ENCODE measurements around the gene BLM. TPM values are rescaled to one million over a fixed set of nuclear protein-coding genes. Genes with fewer than 3 reads are reported as not detected.

The BLM gene
- total and polyA plus RNA-seq, 2 of the 13 experiments (the other 11 are each of a cell fraction or from before 2014, with no cell fraction given): 5.1 to 11.8 TPM

- POLR2A ChIA-PET: no interaction called here
- intact Hi-C loops (cut with micrococcal nuclease; ENCODE audit: unreplicated experiment): no loop called here
Measured at GRCh38 chr15:90789462-90789861, 72.3 kb downstream of the BLM start.

GRCh38 chr15:90790057-90790456, 72.9 kb downstream of the BLM start:
- no peaks in the 10 kb centered on the region for H3K27me3 ChIP-seq (ENCODE audit: control insufficient read depth in 1 of 2, insufficient read depth in 2 of 2, low read length in 2 of 2)
- no peak for FAIRE-seq
- CTCF ChIA-PET (ENCODE audit: low intra/inter-chr PET ratio, low total read pairs): no interaction called here
- no peak overlapping the region for H3K9ac ChIP-seq (ENCODE audit: insufficient read depth, low read depth, low read length)
- BruUV-seq (replicated peaks): no TSS peak
- no peaks in the 10 kb centered on the region for H4K20me1 ChIP-seq (ENCODE audit: insufficient read depth, low read length)
- intact Hi-C loops (cut with micrococcal nuclease; ENCODE audit: unreplicated experiment): no loop called here
- H3K79me2 ChIP-seq (ENCODE audit: insufficient read depth, low read length): no peaks in the 10 kb centered on the region
- H3K36me3 ChIP-seq (replicated peaks in 1 of 2; ENCODE audit: control insufficient read depth in 1 of 2, insufficient read depth in 2 of 2, low read length in 2 of 2): peaks cover 0 to 5% of the 10 kb centered on the region in 2 experiments; a peak in 1 of 5 replicates
- H3K4me1 ChIP-seq (ENCODE audit: insufficient read depth, low read length): peaks cover 9% of the 10 kb centered on the region
- in situ Hi-C loops (cut with HindIII; ENCODE audit: extremely low pct_ligation_motif_present, low pct_unique_long_range_greater_than_20kb): no loop called here
- no peak overlapping the region for H3K4me2 ChIP-seq (ENCODE audit: low read depth, low read length)
- no peak overlapping the region for H3K4me3 ChIP-seq (replicated peaks in 1 of 3; ENCODE audit: insufficient read depth in 1 of 3, low read depth in 2 of 3, low read length in 3 of 3)
- POLR2A ChIA-PET: no interaction called here
- 94% methylated on average over 2 of the region's 3 CpGs for WGBS (ENCODE audit: low lambda C conversion rate)
- H2AFZ ChIP-seq (ENCODE audit: low read length): no peak overlapping the region
- no peaks in the 10 kb centered on the region for H3K9me3 ChIP-seq (ENCODE audit: low read length)
- ATAC-seq: no peak
- DNase-seq (ENCODE audit: low spot score): no peak
- H3K27ac ChIP-seq (ENCODE audit: extremely low read length, insufficient read depth, low read length): no peak overlapping the region
- TF ChIP-seq MIXL1 (CRISPR knock-in tag; IDR thresholded peaks at IDR 0.05) (no peak), ZNF713 (CRISPR knock-in tag; IDR thresholded peaks at IDR 0.05) (no peak), ZNF34 (CRISPR knock-in tag; IDR thresholded peaks at IDR 0.05; ENCODE audit: borderline replicate concordance) (no peak), ZNF503 (CRISPR knock-in tag; IDR thresholded peaks at IDR 0.05) (no peak), MED13 (CRISPR knock-in tag; IDR thresholded peaks at IDR 0.05) (no peak), ZBTB7A (CRISPR knock-in tag; IDR thresholded peaks at IDR 0.05) (no peak), ZNF597 (CRISPR knock-in tag; IDR thresholded peaks at IDR 0.05) (no peak), ZNF3 (CRISPR knock-in tag; IDR thresholded peaks at IDR 0.05) (no peak), ELF3 (CRISPR knock-in tag; IDR thresholded peaks at IDR 0.05) (no peak), EZH2 (conservative IDR thresholded peaks at IDR 0.05; ENCODE audit: low read depth, low read length) (no peak)

More at GRCh38 chr15:90789462-90789861, 72.3 kb downstream of the BLM start:
- H4K20me1 ChIP-seq (ENCODE audit: insufficient read depth, low read length): no peaks in the 10 kb centered on the region
- DNase-seq (ENCODE audit: low spot score): no peak
- no peaks in the 10 kb centered on the region for H3K9me3 ChIP-seq (ENCODE audit: low read length)
- no peak overlapping the region for H2AFZ ChIP-seq (ENCODE audit: low read length)
- in situ Hi-C loops (cut with HindIII; ENCODE audit: extremely low pct_ligation_motif_present, low pct_unique_long_range_greater_than_20kb): no loop called here
- H3K9ac ChIP-seq (ENCODE audit: insufficient read depth, low read depth, low read length): no peak overlapping the region
- H3K4me2 ChIP-seq (ENCODE audit: low read depth, low read length): no peak overlapping the region
- CTCF ChIA-PET (ENCODE audit: low intra/inter-chr PET ratio, low total read pairs): no interaction called here
- 96% methylated on average over 5 of the region's 5 CpGs for WGBS (ENCODE audit: low lambda C conversion rate)
- no peak for ATAC-seq
- no TSS peak for BruUV-seq (replicated peaks)
- H3K36me3 ChIP-seq (replicated peaks in 1 of 2; ENCODE audit: control insufficient read depth in 1 of 2, insufficient read depth in 2 of 2, low read length in 2 of 2): peaks cover 0 to 5% of the 10 kb centered on the region in 2 experiments; a peak in 1 of 5 replicates
- no peaks in the 10 kb centered on the region for H3K27me3 ChIP-seq (ENCODE audit: control insufficient read depth in 1 of 2, insufficient read depth in 2 of 2, low read length in 2 of 2)
- no peak overlapping the region for H3K27ac ChIP-seq (ENCODE audit: extremely low read length, insufficient read depth, low read length)
- peaks cover 9% of the 10 kb centered on the region for H3K4me1 ChIP-seq (ENCODE audit: insufficient read depth, low read length)
- no peak overlapping the region for H3K4me3 ChIP-seq (replicated peaks in 1 of 3; ENCODE audit: insufficient read depth in 1 of 3, low read depth in 2 of 3, low read length in 3 of 3)
- no peak for FAIRE-seq
- no peaks in the 10 kb centered on the region for H3K79me2 ChIP-seq (ENCODE audit: insufficient read depth, low read length)
- TF ChIP-seq ZNF7 (CRISPR knock-in tag; IDR thresholded peaks at IDR 0.05): no peak
- no peak for TF ChIP-seq ZNF75D (CRISPR knock-in tag; IDR thresholded peaks at IDR 0.05; ENCODE audit: borderline replicate concordance)
- TF ChIP-seq SRY (CRISPR knock-in tag; IDR thresholded peaks at IDR 0.05): no peak
- TF ChIP-seq PHB2 (IDR thresholded peaks at IDR 0.05; ENCODE audit: partially characterized antibody): no peak
- no peak for TF ChIP-seq YEATS4 (CRISPR knock-in tag; IDR thresholded peaks at IDR 0.05; ENCODE audit: borderline replicate concordance)
- no peak for TF ChIP-seq MAZ (IDR thresholded peaks at IDR 0.05; ENCODE audit: borderline replicate concordance, low read depth, low read length)
- TF ChIP-seq MAZ (CRISPR knock-in tag; IDR thresholded peaks at IDR 0.05; ENCODE audit: low read depth): no peak
- TF ChIP-seq ZNF781 (CRISPR knock-in tag; IDR thresholded peaks at IDR 0.05; ENCODE audit: borderline replicate concordance, not compliant biosample characterization): no peak
- TF ChIP-seq ZSCAN22 (CRISPR knock-in tag; IDR thresholded peaks at IDR 0.05): no peak

All from HepG2 (cell line).